Skeletal muscle satellite cell (primary cell): ENCODE results near the gene POLR3A.
A peak's percentile ranks its signal among the peaks of the same experiment; 100 is the strongest.

Experiments
- H3K27me3 ChIP-seq: 2 replicates; pipeline ENCODE4 v1.7.0; 2013; ENCODE audit warnings: low read length; ENCODE audit not compliant: control insufficient read depth, insufficient read depth
- H3K36me3 ChIP-seq: 2 replicates; pipeline ENCODE4 v1.7.0; 2013; ENCODE audit warnings: mild to moderate bottlenecking, control low read depth, low read length; ENCODE audit not compliant: insufficient read depth
- H3K4me1 ChIP-seq: 2 replicates; pipeline ENCODE4 v1.7.0; 2013; ENCODE audit warnings: low read length; ENCODE audit not compliant: control insufficient read depth, insufficient read depth
- H3K4me2 ChIP-seq: 2 replicates; pipeline ENCODE4 v1.7.0; 2013; ENCODE audit warnings: mild to moderate bottlenecking, low read length
- H3K4me3 ChIP-seq: 2 replicates; pipeline ENCODE4 v1.7.0; 2013; ENCODE audit warnings: low read length
- H3K9ac ChIP-seq: 2 replicates; pipeline ENCODE4 v1.7.0; 2013; ENCODE audit warnings: mild to moderate bottlenecking, low read depth, low read length, moderate library complexity
- H3K9me3 ChIP-seq: replicated peaks from 2 replicates; pipeline ENCODE4 v1.7.0; 2013; ENCODE audit warnings: mild to moderate bottlenecking, control low read depth, low read length

POLR3A gene

GRCh38 chr10:77972148-77972547, 57.2 kb downstream of the POLR3A start:
- Histone ChIP-seq H3K4me2 (no peak overlapping the region), H3K36me3 (peaks cover 21% of the 10 kb centered on the region), H3K4me3 (no peak overlapping the region), H3K9me3 (no peaks in the 10 kb centered on the region), H3K9ac (no peak overlapping the region), H3K27me3 (no peaks in the 10 kb centered on the region), H3K4me1 (peaks cover 13% of the 10 kb centered on the region)

GRCh38 chr10:77971804-77972144, 57.5 kb downstream of the POLR3A start:
- Histone ChIP-seq H3K27me3 (no peaks in the 10 kb centered on the region), H3K36me3 (peaks cover 17% of the 10 kb centered on the region), H3K4me3 (no peak overlapping the region), H3K4me1 (peaks cover 13% of the 10 kb centered on the region), H3K4me2 (no peak overlapping the region), H3K9ac (no peak overlapping the region), H3K9me3 (no peaks in the 10 kb centered on the region)

- Histone ChIP-seq H3K9me3 (no peaks in the 10 kb centered on the region), H3K36me3 (peaks cover 12% of the 10 kb centered on the region), H3K9ac (peak overlapping the region; percentile 57), H3K27me3 (no peaks in the 10 kb centered on the region), H3K4me1 (peaks cover 13% of the 10 kb centered on the region), H3K4me2 (peak overlapping the region; percentile 69), H3K4me3 (peak overlapping the region; percentile 39)
Measured at GRCh38 chr10:77970869-77971803, 58.2 kb downstream of the POLR3A start.

GRCh38 chr10:77969114-77969513, 60.2 kb downstream of the POLR3A start:
- peaks cover 25% of the 10 kb centered on the region for H3K4me1 ChIP-seq

GRCh38 chr10:77967611-77968022, 61.7 kb downstream of the POLR3A start:
- Histone ChIP-seq H3K4me3 (no peak overlapping the region), H3K4me2 (no peak overlapping the region), H3K9ac (no peak overlapping the region), H3K27me3 (no peaks in the 10 kb centered on the region), H3K9me3 (no peaks in the 10 kb centered on the region), H3K4me1 (peaks cover 25% of the 10 kb centered on the region), H3K36me3 (no peaks in the 10 kb centered on the region)

More at GRCh38 chr10:77969114-77969513, 60.2 kb downstream of the POLR3A start:
- Histone ChIP-seq H3K9ac (no peak overlapping the region), H3K4me3 (no peak overlapping the region), H3K9me3 (no peaks in the 10 kb centered on the region), H3K36me3 (no peaks in the 10 kb centered on the region), H3K27me3 (no peaks in the 10 kb centered on the region), H3K4me2 (no peak overlapping the region)

- Histone ChIP-seq H3K36me3 (no peaks in the 10 kb centered on the region), H3K9me3 (no peaks in the 10 kb centered on the region), H3K4me2 (peak overlapping the region; percentile 18), H3K27me3 (no peaks in the 10 kb centered on the region), H3K4me3 (no peak overlapping the region), H3K4me1 (peaks cover 11% of the 10 kb centered on the region), H3K9ac (no peak overlapping the region)
Measured at GRCh38 chr10:77965294-77965693, 64.0 kb downstream of the POLR3A start.

- H3K4me2 ChIP-seq, result no peak overlapping the region
- H3K36me3 ChIP-seq, result no peaks in the 10 kb centered on the region
- no peak overlapping the region for H3K9ac ChIP-seq
- peaks cover 11% of the 10 kb centered on the region for H3K4me1 ChIP-seq
- H3K9me3 ChIP-seq, result no peaks in the 10 kb centered on the region
- H3K27me3 ChIP-seq, result no peaks in the 10 kb centered on the region
- no peak overlapping the region for H3K4me3 ChIP-seq
Measured at GRCh38 chr10:77964811-77965210, 64.5 kb downstream of the POLR3A start.

GRCh38 chr10:77963901-77964300, 65.4 kb downstream of the POLR3A start:
- Histone ChIP-seq H3K4me3 (no peak overlapping the region), H3K4me1 (peaks cover 11% of the 10 kb centered on the region), H3K36me3 (no peaks in the 10 kb centered on the region), H3K4me2 (no peak overlapping the region), H3K9ac (no peak overlapping the region), H3K27me3 (no peaks in the 10 kb centered on the region), H3K9me3 (no peaks in the 10 kb centered on the region)

GRCh38 chr10:77962350-77963146, 66.8 kb downstream of the POLR3A start:
- H3K4me3 ChIP-seq, result no peak overlapping the region
- H3K36me3 ChIP-seq, result no peaks in the 10 kb centered on the region
- H3K27me3 ChIP-seq, result peaks cover 2% of the 10 kb centered on the region
- peaks cover 11% of the 10 kb centered on the region for H3K4me1 ChIP-seq
- no peak overlapping the region for H3K4me2 ChIP-seq
- H3K9ac ChIP-seq, result no peak overlapping the region
- H3K9me3 ChIP-seq, result no peaks in the 10 kb centered on the region

- Histone ChIP-seq H3K9ac (no peak overlapping the region), H3K4me1 (peaks cover 11% of the 10 kb centered on the region), H3K4me3 (no peak overlapping the region), H3K27me3 (peaks cover 3% of the 10 kb centered on the region), H3K36me3 (no peaks in the 10 kb centered on the region), H3K9me3 (no peaks in the 10 kb centered on the region), H3K4me2 (no peak overlapping the region)
Measured at GRCh38 chr10:77961668-77962067, 67.6 kb downstream of the POLR3A start.

GRCh38 chr10:77960829-77961329, 68.4 kb downstream of the POLR3A start:
- H3K9me3 ChIP-seq, result no peaks in the 10 kb centered on the region
- H3K4me1 ChIP-seq, result peaks cover 11% of the 10 kb centered on the region
- no peaks in the 10 kb centered on the region for H3K36me3 ChIP-seq
- no peak overlapping the region for H3K9ac ChIP-seq
- peaks cover 3% of the 10 kb centered on the region for H3K27me3 ChIP-seq
- no peak overlapping the region for H3K4me3 ChIP-seq
- no peak overlapping the region for H3K4me2 ChIP-seq
